GM10248 (cell line): ENCODE measurements around the gene ADAP1.

Experiments used
- CTCF ChIA-PET: fragments of 300-600 bp; sonication (Branson Sonifier 250); formaldehyde crosslinking; extraction: SDS; loops from one replicate; lab custom pipeline; 2021; ENCODE audit warnings: antibody characterized with exemption; lab: Yijun Ruan, JAX
- POLR2A ChIA-PET: fragments of 350-650 bp; sonication (Branson Sonifier 250); formaldehyde crosslinking; extraction: SDS; loops from one replicate; lab custom pipeline; 2020; ENCODE audit warnings: antibody characterized with exemption; lab: Yijun Ruan, JAX
- DNase-seq: peaks from one replicate; pipeline ENCODE4 v3.0.0; 2012; ENCODE audit errors: extremely low spot score
- CTCF ChIP-seq: IDR thresholded peaks from 2 replicates; pipeline ENCODE4 v1.5.1; 2012; ENCODE audit warnings: mild to moderate bottlenecking, low read depth; ENCODE audit errors: extremely low read depth, missing control alignments, control extremely low read depth

ADAP1 gene

GRCh38 chr7:913736-914520 is 40.6 kb downstream of the ADAP1 start:
- no peak for DNase-seq
- TF ChIP-seq CTCF = no peak
- POLR2A ChIA-PET = no interaction called here
- CTCF ChIA-PET = interaction anchor here (0.7 kb wide), 1 partner anchor 172 kb away, joined by 3 read pairs; no protein-coding TSS in a partner anchor

DNA sequence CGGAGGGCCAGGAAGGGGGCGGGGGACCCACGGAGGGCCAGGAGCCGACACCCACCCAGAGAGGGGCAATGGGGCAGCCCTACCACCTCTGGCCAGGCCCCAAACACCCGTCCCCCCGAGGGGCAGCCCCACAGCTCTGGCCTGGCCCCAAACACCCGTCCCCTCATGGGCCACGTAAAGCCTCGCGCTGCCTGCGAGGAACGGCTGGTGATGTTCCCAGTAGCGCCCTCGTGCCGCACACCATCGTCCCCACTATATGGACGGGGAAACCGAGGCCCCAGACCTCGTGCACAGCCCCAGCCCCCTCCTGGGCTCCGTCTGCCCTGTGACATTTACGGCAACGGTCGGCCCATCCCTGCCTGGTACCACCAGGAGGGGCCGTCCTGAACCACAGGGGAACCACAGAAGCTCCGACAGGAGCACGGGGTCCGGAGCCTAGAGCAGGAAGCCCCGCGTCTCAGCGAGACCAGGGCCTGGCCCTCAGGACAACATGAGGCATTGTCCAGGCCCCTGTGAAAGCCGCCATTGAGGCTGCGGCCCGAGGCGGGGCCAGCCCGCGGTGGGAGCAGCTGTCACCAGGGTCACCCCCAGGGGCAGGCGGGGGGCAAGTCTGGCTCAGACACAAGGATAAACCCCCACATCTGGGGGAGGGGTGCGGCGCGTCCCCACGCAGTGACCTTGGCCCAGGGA is 42.5 kb downstream of the ADAP1 start:
- ChIA-PET CTCF (interaction anchor here (0.7 to 1.2 kb wide), 4 partner anchors 11 to 50 kb away, joined by 3 to 5 read pairs (median 3); no protein-coding TSS in a partner anchor), POLR2A (no interaction called here)
- no peak for DNase-seq
- no peak for TF ChIP-seq CTCF

GRCh38 chr7:910931-911431 is 43.5 kb downstream of the ADAP1 start:
- CTCF ChIA-PET = interaction anchor here (1.1 to 2.1 kb wide), 7 partner anchors 12 to 155 kb away, joined by 3 to 12 read pairs (median 5); no protein-coding TSS in a partner anchor
- no peak for TF ChIP-seq CTCF
- no peak for DNase-seq
- POLR2A ChIA-PET = no interaction called here

GRCh38 chr7:910441-910861 is 44.0 kb downstream of the ADAP1 start:
- CTCF ChIA-PET = interaction anchor here (1.0 to 2.1 kb wide), 9 partner anchors 8 to 155 kb away, joined by 3 to 12 read pairs (median 5); no protein-coding TSS in a partner anchor
- POLR2A ChIA-PET = no interaction called here
- no peak for TF ChIP-seq CTCF
- DNase-seq = no peak

GRCh38 chr7:909358-910329 is 44.8 kb downstream of the ADAP1 start:
- no peak for DNase-seq
- TF ChIP-seq CTCF = no peak
- POLR2A ChIA-PET = no interaction called here
- CTCF ChIA-PET = interaction anchor here (0.6 to 2.1 kb wide), 19 partner anchors 9 to 190 kb away, joined by 3 to 12 read pairs (median 4); partner anchors contain the start of gene ADAP1
